Naive thymus-derived CD8-positive, alpha-beta T cell (primary cell): ENCODE data around the gene TBL1XR1. TPM values are rescaled to one million over a fixed set of nuclear protein-coding genes. Genes with fewer than 3 reads are reported as not detected.

Source experiments
- ATAC-seq, 2 donors: fragments of 150-1000 bp; cut with Tn5 transposase in 1 of 2; sonication (Bioruptor Pico), chemical (Tn5 transposase) in 1 of 2; 1 replicate in 1 of 2; 2 replicates in 1 of 2; pipeline ENCODE4 v1.10.0; 2021; ENCODE audit warnings: mild to moderate bottlenecking in 2 of 2, moderate library complexity in 2 of 2
- POLR2A ChIA-PET: fragments of 350-600 bp; sonication (Branson Sonifier 250); formaldehyde crosslinking; loops from one replicate; lab custom pipeline; 2021; ENCODE audit warnings: antibody characterized with exemption; lab: Charles Lee
- DNase-seq, 10 donors: peaks; one replicate each; pipeline versions ENCODE4 v3.0.0 to v3.0.0-alpha.2; 2020 to 2022
- H3K27ac Mint-ChIP-seq, 10 donors: one replicate each; pipeline ENCODE4 v1.8.0; 2020 to 2022; ENCODE audit warnings: mild to moderate bottlenecking in 10 of 10, mixed read lengths in 10 of 10, moderate library complexity in 4 of 10, inconsistent platforms in 1 of 10
- H3K27me3 Mint-ChIP-seq, 5 donors: one replicate each; pipeline ENCODE4 v1.8.0; 2021 to 2022; ENCODE audit warnings: mixed read lengths in 5 of 5
- H3K36me3 Mint-ChIP-seq, 3 donors: one replicate each; pipeline ENCODE4 v1.8.0; 2020 to 2022; ENCODE audit warnings: mixed read lengths in 3 of 3, mild to moderate bottlenecking in 2 of 3, inconsistent platforms in 1 of 3
- H3K4me1 Mint-ChIP-seq, 4 donors: one replicate each; pipeline ENCODE4 v1.8.0; 2021 to 2022; ENCODE audit warnings: mixed read lengths in 4 of 4
- H3K4me3 Mint-ChIP-seq, 10 donors: one replicate each; pipeline ENCODE4 v1.8.0; 2020 to 2022; ENCODE audit warnings: mild to moderate bottlenecking in 10 of 10, mixed read lengths in 10 of 10, moderate library complexity in 6 of 10, inconsistent platforms in 1 of 10
- H3K9me3 Mint-ChIP-seq, 9 donors: one replicate each; pipeline ENCODE4 v1.8.0; 2020 to 2022; ENCODE audit warnings: mixed read lengths in 9 of 9, mild to moderate bottlenecking in 3 of 9, inconsistent platforms in 1 of 9, moderate library complexity in 1 of 9
- polyA plus RNA-seq, 3 donors: library from polyadenylated mRNA; unstranded; fragments of 300-500 nt; fragmentation: Illumina TruSeq; gene quantifications; one replicate each; pipeline ENCODE4 v1.2.3, GENCODE V29; 2021
- total RNA-seq, 8 experiments: library from RNA in 2 of 8; stranded (reverse) in 2 of 8; gene quantifications; one replicate each; pipeline ENCODE4 v1.2.3 and lab custom pipeline; 2021 to 2026

Gene TBL1XR1
- total and polyA plus RNA-seq, 5 experiments from 2014 or later = 23.4 to 160 (median 34.7) TPM

GRCh38 chr3:176987901-176988650 is 209.2 kb downstream of the TBL1XR1 start:
- H3K27ac Mint-ChIP-seq = no peak overlapping the region
- POLR2A ChIA-PET = interaction anchor here (1.0 kb wide), 1 partner anchor 16 kb away, joined by 8 read pairs; no protein-coding TSS in a partner anchor
- H3K27me3 Mint-ChIP-seq = peaks cover 0 to 4% (median 0%) of the 10 kb centered on the region in 5 donors
- no peak overlapping the region for H3K4me3 Mint-ChIP-seq
- H3K36me3 Mint-ChIP-seq = peaks cover 0 to 9% (median 5%) of the 10 kb centered on the region in 3 donors
- no peak for DNase-seq
- ATAC-seq = no peak
- H3K4me1 Mint-ChIP-seq = no peaks in the 10 kb centered on the region
- peaks cover 0 to 14% (median 6%) of the 10 kb centered on the region in 9 donors for H3K9me3 Mint-ChIP-seq

GRCh38 chr3:176978441-176978840 is 218.8 kb downstream of the TBL1XR1 start:
- DNase-seq (no peak), ATAC-seq (no peak)
- peaks cover 0 to 8% (median 3%) of the 10 kb centered on the region in 3 donors for H3K36me3 Mint-ChIP-seq
- no peak overlapping the region for H3K4me3 Mint-ChIP-seq
- H3K9me3 Mint-ChIP-seq = peaks cover 6 to 16% (median 9%) of the 10 kb centered on the region in 9 donors
- no peaks in the 10 kb centered on the region for H3K27me3 Mint-ChIP-seq
- H3K27ac Mint-ChIP-seq = no peak overlapping the region
- POLR2A ChIA-PET = no interaction called here
- no peaks in the 10 kb centered on the region for H3K4me1 Mint-ChIP-seq

GRCh38 chr3:176977331-176977730 is 220.0 kb downstream of the TBL1XR1 start:
- no peak for ATAC-seq
- POLR2A ChIA-PET = no interaction called here
- Mint-ChIP-seq H3K36me3 (peaks cover 0 to 7% (median 3%) of the 10 kb centered on the region in 3 donors), H3K9me3 (peaks cover 6 to 10% (median 7%) of the 10 kb centered on the region in 9 donors), H3K27ac (no peak overlapping the region), H3K4me3 (no peak overlapping the region), H3K4me1 (no peaks in the 10 kb centered on the region), H3K27me3 (no peaks in the 10 kb centered on the region)
- no peak for DNase-seq

GRCh38 chr3:176976586-176976985 is 220.7 kb downstream of the TBL1XR1 start:
- Mint-ChIP-seq H3K9me3 (peaks cover 0 to 7% (median 2%) of the 10 kb centered on the region in 9 donors), H3K4me3 (no peak overlapping the region), H3K4me1 (no peaks in the 10 kb centered on the region), H3K27ac (no peak overlapping the region), H3K27me3 (no peaks in the 10 kb centered on the region), H3K36me3 (no peaks in the 10 kb centered on the region)
- DNase-seq (no peak), ATAC-seq (no peak)
- POLR2A ChIA-PET = no interaction called here

GRCh38 chr3:176974279-176974678 is 223.0 kb downstream of the TBL1XR1 start:
- Mint-ChIP-seq H3K27me3 (no peaks in the 10 kb centered on the region), H3K4me3 (no peak overlapping the region), H3K9me3 (peaks cover 0 to 3% (median 0%) of the 10 kb centered on the region in 9 donors), H3K4me1 (peaks cover 0 to 1% (median 0%) of the 10 kb centered on the region in 4 donors), H3K36me3 (no peaks in the 10 kb centered on the region), H3K27ac (no peak overlapping the region)
- no peak for DNase-seq
- POLR2A ChIA-PET = no interaction called here
- no peak for ATAC-seq

- Mint-ChIP-seq H3K4me1 (peaks cover 0 to 1% (median 0%) of the 10 kb centered on the region in 4 donors), H3K27ac (peak overlapping the region in 2 of 10 donors; percentile 3 to 24), H3K4me3 (no peak overlapping the region), H3K27me3 (no peaks in the 10 kb centered on the region), H3K9me3 (no peaks in the 10 kb centered on the region), H3K36me3 (no peaks in the 10 kb centered on the region)
- ATAC-seq = no peak
- no peak for DNase-seq
- POLR2A ChIA-PET = interaction anchor here (1.2 kb wide), 1 partner anchor 16 kb away, joined by 8 read pairs; no protein-coding TSS in a partner anchor
Measured at GRCh38 chr3:176971613-176972174, 225.6 kb downstream of the TBL1XR1 start.

GRCh38 chr3:176970770-176971169 is 226.5 kb downstream of the TBL1XR1 start:
- no peak for ATAC-seq
- Mint-ChIP-seq H3K27me3 (no peaks in the 10 kb centered on the region), H3K36me3 (no peaks in the 10 kb centered on the region), H3K27ac (no peak overlapping the region), H3K4me3 (no peak overlapping the region), H3K4me1 (peaks cover 0 to 5% (median 1%) of the 10 kb centered on the region in 4 donors), H3K9me3 (no peaks in the 10 kb centered on the region)
- DNase-seq = no peak
- POLR2A ChIA-PET = no interaction called here

GRCh38 chr3:176969506-176969905 is 227.8 kb downstream of the TBL1XR1 start:
- Mint-ChIP-seq H3K27ac (peak overlapping the region in 1 of 10 donors; percentile 29), H3K27me3 (no peaks in the 10 kb centered on the region), H3K4me3 (no peak overlapping the region), H3K9me3 (no peaks in the 10 kb centered on the region), H3K36me3 (no peaks in the 10 kb centered on the region), H3K4me1 (peaks cover 0 to 9% (median 5%) of the 10 kb centered on the region in 4 donors)
- POLR2A ChIA-PET = no interaction called here
- no peak for ATAC-seq
- DNase-seq = no peak
